HG02885 (cell line): Measurements from ENCODE around the gene KYNU.
A peak's percentile ranks its signal among the peaks of the same experiment; 100 is the strongest.
"Not testable (repeated sequence)": the region's sequence is repeated elsewhere in the genome, so short reads cannot be mapped to it uniquely, and the experiment has no call there.

ENCODE experiments used
- ATAC-seq: cut with Tn5 transposase; IDR thresholded peaks from one replicate; pipeline ENCODE4 v1.9.1; 2021; ENCODE audit warnings: mild to moderate bottlenecking; ENCODE audit not compliant: unreplicated experiment, poor library complexity

Gene KYNU

DNA sequence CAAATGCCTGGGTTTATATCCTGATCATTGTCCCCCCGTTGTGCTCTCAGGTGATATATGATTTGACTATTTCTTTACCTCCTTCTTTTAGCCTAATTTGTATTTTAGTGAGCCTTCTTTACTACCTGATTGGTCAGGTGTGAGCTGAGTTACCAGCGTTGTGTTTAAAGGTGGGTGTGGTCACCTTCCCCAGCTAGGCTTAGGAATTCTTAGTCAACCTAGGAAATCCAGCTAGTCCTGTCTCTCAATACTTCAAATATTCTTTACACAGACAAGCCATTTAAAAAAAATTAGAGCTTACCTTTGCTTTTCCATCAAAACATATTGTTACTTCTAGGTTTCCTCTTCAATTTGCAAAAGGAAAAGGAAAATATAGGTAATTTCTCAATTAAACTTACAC is 30.2 kb downstream of the KYNU start:
- no peak for ATAC-seq

DNA sequence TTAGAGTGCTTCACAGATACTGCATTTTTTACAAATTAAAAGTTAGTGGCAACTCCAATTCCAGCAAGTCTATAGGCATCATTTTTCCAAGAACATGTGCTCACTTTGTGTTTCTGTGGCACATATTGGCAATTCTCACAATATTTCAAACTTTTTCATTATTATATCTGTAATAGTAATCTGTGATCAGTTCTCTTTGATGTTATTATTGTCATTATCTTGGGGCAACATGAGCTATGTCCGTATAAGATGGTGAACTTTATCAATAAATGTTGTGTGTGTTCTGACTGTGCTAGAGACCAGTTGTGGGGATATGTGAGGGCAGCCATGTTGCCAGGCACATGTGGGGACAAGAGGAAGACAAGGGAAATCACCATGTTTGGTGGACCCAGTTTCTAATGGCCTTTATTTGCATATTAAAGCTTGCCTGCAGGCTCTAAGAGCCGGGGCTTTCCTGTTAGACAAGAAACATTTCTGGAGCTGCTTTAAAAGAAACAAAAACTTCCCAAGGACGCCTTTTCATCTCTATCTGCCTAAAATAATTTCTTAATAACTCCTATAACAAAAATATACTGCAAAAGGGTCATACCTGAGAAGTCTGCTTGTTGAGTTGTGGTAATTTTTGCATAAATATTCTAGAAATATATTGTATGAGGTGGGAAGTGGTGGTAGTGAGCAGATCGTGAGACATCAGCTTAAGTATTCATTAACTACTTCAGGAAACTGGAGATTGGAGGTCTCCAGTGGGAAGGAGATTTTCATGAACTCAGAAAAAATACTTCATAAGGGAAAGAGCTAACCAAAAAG is 37.2 kb downstream of the KYNU start:
- ATAC-seq = peak; percentile 100

DNA sequence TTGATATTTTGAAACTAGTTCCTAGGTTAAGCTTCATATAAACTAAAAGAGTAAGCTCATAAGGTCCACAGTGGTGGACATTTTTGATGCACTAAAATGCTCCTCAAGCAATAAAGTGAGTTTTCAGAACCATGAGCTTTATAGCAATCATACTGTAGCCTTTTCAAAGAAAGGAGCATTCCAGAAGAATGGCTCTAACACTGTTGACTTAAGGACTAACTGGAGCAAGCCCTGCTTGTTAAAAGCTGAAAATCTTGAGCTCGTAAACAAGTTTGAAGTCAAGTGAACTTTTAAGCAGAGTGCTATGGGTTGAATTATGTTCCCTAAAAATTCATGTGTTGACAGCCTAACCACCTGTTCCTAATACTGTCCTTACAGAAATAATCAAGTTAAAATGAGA is 38.0 kb downstream of the KYNU start:
- peak; percentile 4 for ATAC-seq

DNA sequence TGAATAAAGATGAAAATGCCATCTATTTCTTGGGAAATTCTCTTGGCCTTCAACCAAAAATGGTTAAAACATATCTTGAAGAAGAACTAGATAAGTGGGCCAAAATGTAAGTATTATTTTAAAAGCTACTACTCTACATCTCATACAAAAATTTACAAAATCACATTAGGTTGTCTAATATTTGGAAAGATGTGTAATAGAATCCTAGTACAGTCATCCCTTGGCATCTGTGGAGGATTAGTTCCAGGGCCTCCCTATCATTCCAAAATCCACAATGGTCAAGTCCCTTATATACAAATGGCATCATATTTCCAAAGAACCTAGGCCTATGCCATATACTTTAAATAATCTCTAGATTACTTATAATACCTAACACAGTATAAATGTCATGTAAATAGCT is 41.2 kb downstream of the KYNU start:
- no peak for ATAC-seq

DNA sequence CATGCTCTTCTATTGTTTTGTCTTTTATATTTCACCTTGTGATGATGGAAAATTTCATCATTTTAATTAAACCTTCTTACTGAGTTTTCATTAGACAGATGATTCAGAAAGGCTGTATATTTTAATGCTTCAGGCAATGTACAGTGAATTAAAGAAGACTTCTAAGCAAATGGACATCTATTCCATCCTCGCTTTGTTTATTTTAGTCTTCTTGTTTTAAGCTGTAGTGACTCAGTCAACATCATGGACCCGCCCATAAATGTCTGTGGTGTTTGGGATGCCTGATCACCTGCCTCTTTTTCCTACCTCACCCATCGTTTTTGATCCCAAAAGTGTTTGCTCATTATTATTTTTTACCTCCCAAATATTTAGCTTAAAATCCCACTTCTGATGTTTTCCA is 43.1 kb downstream of the KYNU start:
- ATAC-seq = no peak

DNA sequence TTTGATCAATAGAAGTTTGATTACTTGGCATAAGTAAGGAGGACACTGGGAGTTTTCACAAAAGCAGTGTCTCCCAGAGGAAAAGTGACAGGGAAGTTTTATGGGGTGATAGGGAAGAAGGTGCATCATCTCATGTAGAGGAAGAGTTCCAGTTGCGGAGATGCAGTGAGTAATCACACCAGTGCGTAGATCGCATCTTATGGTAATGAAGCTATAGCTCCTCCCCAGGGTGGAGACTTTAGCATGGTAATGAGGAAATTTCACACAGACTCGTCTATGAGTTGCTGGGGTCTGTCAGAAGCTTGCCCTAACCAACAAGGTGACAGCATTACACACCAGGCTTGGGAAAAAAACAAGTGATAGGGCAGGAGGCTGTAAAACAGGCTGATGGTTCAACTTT is 49.0 kb downstream of the KYNU start:
- no peak for ATAC-seq

DNA sequence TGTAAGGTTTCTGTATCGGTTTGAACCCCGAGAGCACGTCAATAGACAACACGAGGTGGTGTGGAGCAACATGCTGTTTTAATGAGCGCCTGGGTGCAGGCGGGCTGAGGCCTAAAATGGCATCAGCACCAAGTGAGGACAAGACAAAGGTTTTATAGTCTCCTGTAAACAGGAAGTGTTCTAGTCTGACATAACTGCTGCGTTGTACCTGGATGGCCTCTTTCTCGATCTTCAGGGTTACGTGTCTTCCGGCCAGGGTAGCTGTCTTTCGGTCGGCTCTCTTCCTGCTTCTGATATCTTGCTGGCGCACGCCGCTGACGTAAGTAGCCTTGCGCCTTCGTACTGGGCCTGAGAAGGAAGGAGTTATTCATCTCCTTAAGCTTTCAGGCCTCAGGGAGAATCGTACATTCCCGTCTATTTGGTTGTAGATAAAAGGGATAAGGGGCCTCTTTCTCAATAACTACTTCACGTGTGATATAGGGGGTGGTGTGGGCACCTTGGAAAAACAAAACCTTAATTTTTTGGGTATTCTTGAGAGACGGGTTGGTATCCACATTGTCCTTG is 53.5 kb downstream of the KYNU start:
- no peak for ATAC-seq

DNA sequence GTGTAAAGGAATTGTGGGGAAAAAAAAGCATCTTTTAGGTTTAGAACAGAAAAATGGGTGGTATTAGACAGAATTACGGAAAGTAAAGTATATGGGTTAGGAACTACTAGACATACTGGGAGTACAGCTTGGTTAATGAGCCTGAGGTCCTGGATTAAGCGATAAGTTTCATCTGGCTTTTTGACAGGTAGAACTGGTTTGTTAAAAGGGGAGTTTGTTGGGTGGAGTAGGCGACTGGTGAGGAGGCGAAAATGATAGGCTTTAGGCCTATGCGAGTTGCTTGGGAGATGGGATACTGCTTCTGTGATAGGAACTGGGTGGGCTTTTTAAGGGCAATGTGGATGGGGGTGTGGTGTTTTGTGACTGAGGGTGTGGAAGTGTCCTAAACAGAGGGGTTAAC is 56.5 kb downstream of the KYNU start:
- no peak for ATAC-seq

DNA sequence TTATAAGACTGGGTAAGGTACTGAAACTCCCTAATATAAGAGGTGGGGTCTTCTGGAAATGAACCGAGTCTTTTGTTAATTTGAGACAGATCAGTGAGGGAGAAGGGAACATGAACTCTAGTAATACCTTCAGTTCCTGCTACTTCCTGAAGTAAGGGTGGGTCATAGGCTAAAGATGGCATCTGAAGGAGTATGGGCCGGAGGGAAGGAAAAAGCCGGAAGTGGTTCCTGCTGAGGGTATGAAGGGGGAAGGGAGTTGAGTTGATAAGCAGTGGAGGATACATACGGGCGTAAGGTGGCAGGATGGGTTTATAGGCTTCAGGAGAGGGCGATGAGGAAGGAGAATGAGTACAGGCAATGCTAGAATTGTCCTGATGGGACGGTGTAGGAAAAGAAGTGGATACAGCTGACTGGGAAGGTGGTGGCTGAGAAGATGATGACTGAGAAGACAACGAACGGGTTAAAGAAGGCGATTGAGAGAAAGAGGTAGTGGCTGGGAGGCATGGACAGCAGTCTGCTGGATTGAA is 58.2 kb downstream of the KYNU start:
- ATAC-seq = no peak

DNA sequence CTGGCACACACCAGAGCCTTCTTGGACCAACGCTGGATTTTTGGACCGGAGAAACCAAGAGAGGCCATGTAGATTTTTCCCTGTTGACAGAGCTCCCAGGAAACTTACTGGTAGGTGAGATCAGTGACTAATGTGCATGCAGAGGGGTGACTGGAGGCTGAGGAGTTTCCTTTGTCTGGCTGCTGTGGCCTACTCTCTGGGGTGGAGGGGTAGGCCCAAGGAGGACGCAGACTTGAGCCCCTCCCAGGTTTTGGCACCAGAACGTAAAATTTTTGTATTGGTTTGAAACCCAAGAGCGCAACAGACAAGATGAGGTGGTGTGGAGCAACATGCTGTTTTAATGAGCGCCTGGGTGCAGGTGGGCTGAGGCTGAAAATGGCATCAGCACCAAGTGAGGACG is 59.2 kb downstream of the KYNU start:
- ATAC-seq = no peak

DNA sequence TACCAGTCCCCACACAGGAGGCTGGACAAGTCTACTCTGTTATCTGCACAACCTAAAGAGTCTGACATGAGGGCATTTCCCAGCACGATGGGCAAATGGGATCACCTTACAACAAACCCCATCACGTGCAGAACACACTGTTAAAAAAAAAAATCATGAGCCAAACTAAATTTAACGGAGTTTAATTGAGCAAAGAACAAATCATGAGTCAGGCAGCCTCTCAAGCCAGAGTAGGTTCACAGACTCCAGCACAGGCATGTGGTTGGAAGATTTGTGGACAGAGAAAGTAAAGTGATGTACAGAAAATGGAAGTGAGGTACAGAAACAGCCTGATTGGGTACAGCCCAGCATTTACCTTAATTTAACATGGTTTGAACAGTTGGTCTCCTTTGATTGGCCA is 59.9 kb downstream of the KYNU start:
- ATAC-seq = no peak

DNA sequence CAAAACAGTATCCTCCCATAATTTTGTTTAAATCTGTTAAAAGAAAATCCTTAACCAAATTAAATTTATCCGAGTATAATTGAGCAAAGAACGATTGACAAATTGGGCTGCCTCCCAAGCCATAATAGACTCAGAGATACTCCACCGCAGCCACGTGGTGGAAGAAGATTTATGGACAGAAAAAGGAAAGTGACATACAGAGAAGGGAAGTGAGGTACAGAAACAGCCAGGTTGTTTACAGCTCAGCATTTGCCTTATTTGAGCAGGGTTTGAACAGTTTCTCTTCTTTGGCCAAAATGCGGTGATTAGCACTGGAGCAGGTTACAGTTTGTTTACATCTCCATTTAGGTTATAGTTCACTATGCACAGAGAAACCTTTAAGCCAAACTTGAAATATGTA is 60.8 kb downstream of the KYNU start:
- no peak for ATAC-seq

DNA sequence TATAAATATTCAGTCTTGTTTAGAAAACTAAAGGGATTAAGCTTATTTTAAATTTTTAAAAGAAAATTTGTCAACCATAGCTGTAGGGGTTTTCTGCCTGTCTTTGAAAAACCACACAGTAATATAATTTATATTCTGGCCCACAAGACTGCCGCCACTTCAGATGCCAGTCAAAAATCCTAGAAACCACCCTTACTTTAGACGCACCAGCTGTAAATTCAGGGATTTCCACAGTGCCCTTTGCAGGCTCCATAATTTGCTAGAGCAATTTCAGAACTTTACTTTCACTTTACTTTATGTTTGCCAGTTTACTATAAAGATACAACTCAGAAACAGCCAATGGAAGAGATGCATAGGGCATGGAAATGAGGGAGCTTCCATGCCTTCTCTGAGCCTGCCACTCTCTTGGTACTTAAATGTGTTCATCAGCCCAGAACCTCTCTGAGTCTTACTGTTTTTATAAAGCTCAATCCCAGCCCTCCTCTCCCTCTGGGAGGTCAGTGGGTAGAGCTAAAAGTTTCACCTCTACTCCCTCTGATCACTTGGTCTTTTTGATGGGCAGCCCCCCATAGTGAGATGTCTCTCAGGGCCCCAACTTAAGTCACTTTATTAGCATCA is 63.3 kb downstream of the KYNU start:
- ATAC-seq = no peak

DNA sequence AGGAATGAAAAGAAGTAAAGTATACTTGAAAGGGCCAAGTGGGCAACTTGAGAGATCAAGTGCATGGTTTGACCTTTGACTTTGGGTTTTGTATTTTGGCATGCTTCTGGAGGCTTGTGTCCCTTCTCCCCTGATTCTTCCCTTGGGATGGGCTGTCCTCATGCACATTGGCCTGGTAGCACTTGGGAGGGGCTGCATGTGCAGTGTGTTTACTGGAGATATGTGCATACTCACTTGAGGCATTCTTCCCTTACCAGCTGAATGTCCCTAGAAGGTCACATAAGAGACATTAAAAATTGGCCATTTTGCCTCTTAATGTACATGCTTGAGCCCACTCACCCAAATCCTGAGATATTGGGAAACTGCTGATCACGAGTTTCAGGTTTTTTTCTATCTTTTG is 65.2 kb downstream of the KYNU start:
- no peak for ATAC-seq

DNA sequence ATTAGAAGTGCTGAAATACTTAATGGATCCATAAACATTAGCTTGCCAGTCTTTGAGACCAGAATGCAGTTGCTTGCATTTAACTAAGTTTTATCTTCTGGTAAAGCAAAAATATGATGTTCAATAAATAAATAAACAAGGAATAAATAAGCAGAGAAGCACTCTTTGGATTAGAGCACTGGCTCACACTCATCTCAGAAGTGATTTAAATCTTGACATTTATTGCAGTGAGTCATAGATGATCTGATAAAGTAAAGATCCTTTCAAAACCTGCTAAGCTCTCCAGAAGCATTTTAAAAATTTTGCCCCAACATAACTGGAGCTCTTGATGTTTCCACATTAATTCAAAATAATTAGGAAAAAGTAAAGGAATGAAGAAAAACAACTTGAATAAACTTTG is 66.8 kb downstream of the KYNU start:
- no peak for ATAC-seq

DNA sequence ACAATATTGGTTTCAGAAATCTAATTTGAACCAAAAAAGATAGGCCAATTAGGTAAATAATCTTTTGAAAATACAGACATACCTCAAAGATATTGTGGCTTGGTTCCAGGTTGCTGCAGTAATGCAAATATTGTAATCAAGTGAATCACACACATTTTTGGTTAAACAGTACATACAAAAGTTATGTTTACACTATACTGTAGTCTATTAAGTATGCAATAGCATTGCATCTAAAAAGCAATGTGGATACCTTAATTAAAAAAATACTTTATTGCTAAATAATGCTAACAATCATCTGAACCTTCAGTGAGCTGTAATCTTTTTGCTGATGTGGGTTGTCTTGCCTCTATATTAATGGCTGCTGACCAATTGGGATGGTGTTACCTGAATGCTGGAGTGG is 67.3 kb downstream of the KYNU start:
- ATAC-seq = no peak

DNA sequence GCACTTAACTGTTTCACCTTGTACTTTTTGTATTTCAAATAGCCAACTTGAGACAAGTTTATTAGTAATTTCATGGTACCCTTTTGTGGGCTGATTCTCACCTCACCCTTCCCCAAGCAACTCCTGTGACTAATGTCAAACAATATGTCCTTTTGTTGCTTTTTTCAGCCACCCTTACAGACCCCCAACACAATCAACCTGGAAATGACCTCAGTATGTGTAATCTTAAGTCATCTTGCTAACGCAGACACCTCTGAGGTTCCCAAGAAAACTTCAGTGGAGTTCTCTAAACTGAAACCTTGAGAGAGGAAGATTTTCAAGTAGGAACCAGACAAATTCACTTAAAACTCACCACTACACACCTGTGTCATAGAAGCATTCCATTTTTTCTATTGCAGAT is 69.5 kb downstream of the KYNU start:
- ATAC-seq = no peak

DNA sequence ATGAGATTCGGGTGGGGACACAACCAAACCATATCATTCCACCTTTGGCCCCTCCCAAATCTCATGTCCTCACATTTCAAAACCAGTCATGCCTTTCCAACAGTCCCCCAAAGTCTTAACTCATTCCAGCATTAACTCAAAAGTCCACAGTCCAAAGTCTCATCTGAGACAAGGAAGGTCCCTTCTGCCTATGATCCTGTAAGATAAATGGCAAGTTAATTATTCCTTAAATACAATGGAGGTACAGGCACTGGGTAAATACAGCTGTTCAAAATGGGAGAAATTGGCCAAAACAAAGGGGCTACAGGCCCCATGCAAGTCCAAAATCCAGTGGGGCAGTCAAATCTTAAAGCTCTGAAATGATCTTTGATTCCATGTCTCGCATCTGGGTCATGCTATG is 71.3 kb downstream of the KYNU start:
- ATAC-seq = not testable (repeated sequence)

DNA sequence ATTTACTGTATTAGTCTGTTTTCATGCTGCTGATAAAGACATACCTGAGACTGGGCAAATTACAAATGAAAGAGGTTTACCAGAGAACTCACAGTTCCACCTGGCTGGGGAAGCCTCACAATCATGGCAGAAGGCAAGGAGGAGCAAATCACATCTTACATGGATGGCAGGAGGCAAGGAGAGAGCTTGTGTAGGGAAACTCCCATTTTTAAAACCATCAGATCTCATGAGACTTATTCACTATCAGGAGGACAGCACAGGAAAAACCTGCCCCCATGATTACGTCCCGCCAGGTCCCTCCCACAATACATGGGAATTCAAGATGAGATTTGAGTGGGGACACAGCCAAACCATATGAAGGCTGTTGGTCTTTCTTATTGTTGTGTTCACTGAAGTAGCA is 72.9 kb downstream of the KYNU start:
- not testable (repeated sequence) for ATAC-seq

DNA sequence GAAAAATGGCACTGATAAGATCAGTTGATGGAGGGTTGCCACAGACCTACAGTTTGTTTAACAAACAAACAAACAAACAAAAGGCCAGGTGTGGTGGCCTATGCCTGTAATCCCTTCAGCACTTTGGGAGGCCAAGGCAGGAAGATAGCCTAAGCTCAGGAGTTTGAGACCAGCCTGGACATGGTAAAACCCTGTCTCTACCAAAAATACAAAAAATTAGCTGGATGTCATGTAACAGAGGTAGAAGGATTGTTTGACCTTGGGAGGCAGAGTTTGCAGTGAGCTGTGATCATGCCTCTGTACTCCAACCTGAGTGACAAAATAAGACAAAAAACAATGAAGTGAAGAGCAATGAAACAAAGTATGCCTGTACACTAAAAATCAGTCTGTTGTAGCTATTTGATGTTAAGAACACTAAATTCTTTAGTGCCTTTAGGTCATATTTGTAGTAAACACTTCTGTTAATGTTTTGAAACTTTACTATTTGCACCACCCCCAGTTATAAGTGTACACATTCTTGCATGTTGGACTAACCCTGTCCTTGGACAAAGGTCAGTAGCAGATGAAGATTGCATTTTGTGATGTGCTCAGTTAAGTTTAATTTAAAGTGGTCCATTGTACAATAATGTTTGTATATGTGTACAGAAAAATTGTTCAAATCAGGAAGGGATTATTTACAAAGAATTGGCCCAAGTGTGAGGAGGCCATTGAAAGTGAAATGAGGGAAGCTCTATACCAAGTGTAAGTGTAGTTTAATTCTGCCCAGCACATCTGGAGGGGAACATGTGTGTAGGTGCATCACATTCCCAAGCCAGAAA is 73.9 kb downstream of the KYNU start:
- ATAC-seq = no peak

DNA sequence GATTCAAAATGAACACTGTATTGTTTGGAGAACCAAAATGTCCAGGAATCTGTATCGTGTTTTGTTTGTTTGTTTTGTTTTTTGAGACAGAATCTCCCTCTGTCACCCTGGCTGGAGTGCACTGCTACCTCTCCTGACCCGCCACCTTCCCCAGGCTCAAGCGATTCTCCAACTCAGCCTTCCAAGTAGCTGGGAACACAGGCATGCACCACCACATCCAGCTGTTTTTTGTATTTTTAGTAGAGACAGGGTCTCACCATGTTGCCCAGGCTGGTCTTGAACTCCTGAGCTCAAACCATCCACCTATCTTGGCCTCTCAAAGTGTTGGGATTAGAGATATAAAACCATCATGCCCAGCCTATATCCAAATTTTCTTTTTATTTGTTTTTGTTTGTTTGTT is 74.6 kb downstream of the KYNU start:
- ATAC-seq = no peak
